ENCODE results near the gene MIA2.
"Not testable (repeated sequence)": the region's sequence is repeated elsewhere in the genome, so short reads cannot be mapped to it uniquely, and the experiment has no call there.

The MIA2 gene

DNA sequence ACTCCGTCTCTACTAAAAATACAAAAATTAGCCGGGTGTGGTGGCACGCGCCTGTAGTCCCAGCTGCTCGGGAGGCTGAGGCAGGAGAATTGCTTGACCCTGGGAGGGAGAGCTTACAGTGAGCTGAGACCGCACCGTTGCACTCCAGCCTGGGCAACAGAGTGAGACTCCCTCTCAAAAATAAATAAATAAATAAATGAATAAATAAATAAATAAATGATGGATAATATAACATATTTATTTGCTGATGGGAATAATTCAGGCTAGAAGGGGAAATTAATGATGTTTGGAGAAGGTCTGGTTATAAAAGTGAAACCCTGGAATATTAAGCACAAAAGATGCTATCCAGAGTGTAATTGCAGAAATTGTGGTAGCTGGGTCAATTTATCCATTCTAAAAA is 107.4 kb downstream of the MIA2 start:
- not testable (repeated sequence) for DNase-seq

DNA sequence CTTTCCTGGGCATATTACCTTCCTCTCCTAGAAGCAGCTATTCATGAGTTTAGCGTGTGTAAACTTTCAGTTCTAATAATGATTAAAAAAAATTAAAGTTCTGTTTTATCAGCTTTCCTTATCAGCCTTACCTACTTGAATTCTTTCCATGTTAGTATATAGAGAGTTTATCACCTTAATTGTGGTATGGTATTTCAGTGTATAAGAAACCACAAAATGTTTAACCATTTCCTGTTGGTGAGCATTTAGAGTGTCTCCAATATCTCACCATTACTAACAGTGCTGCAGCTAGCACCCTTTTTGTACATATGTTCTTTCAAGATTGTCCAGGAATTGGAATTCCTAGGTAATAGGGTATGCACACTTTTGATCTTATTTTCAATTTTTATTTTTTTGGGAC is 109.1 kb downstream of the MIA2 start:
- DNase-seq = no peak

DNA sequence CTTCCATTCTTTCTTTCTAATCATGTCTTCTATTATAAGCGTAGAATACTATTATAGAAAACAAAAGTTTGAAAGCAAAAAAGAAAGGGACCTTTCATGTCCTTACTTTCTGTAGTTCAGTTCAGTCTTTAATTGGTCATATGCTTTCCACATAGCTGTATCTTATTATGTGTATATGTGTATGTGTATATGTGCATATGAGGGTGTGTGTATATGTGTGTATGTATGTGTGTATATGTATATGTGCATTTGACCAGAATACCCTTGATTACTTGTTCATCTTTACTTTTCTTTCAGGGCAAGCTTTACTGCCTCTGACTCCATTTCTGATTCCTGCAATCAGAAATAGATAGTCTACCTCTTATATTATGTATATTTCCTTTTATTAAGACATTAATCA is 109.9 kb downstream of the MIA2 start:
- DNase-seq = no peak

DNA sequence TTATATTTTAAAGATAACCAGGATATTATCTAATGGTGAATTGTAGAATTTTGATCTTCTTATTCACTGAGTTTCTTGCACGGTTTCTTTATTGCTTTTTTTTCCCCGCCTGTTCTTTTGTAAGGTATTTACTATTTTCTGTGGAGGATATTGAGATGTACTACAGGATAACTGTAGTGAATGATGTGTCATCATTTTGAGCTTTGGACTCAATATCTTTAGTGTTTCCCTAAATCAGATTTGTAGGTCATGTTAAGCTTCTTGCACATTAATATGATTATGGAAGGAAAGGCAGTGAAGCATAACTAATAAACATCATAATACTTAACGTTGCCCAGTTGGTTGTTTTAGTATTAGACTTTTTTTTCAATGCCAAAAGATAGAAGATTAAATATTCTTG is 117.2 kb downstream of the MIA2 start:
- no peak for DNase-seq

DNA sequence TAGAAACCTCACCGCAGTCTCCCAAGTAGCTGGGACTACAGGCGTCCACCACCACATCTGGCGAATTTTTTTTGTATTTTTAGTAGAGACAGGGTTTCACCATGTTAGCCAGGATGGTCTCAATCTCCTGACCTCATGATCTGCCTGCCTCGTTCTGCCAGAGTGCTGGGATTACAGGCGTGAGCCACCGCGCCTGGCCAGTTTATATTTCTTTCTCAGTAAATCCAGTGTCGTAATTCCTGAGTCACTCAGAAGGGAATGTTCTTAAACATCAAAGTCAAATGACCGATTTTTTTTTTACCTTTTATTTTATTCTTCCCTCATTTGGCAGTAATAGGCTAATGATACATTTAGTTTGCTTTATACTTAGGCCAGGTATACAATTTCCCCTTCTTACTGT is 118.0 kb downstream of the MIA2 start:
- no peak for DNase-seq

DNA sequence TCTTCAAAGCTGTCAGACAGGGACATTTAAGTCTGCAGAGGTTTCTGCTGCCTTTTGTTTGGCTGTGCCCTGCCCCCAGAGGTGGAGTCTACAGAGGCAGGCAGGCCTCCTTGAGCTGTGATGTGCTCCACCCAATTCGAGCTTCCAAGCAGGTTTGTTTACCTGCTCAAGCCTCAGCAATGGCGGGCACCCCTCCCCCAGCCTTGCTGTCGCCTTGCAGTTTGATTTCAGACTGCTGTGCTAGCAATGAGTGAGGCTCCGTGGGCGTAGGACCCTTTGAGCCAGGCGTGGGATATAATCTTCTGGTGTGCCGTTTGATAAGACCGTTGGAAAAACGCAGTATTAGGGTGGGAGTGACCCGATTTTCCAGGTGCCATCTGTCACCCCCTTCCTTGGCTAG is 125.4 kb downstream of the MIA2 start:
- not testable (repeated sequence) for DNase-seq

DNA sequence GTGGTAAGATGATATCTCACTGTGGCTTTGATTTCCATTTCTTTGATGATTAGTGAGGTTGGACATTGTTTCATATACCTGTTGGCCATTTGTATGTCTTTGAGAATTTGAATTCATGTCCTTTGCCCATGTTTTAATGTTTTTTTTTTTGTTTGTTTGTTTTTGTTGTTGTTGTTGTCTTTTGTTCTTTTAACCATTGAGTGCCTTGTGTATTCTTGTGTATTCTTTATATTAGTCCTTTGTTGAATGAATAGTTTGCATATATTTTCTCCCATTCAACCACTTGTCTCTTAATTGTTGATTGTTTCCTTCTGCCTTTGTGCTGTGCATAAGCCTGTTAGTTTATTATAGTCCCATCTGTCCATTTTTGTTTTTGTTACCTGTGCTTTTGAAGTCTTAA is 126.6 kb downstream of the MIA2 start:
- no peak for DNase-seq

DNA sequence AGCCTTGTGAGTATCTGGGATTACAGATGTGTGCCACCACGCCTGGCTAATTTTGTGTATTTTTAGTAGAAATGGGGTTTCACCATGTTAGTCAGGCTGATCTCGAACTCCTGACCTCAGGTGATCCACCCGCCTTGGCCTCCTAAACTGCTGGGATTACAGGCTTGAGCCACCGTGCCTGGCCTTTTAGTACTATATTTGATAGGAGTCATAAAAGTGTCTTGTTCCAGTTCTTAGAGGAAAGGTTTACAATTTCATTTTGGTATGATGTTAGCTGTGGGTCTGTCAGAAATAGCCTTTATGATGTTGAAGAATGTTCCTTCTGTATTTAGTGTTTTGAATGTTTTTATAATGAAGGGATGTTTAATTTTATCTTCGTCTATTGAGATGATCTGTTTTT is 127.8 kb downstream of the MIA2 start:
- not testable (repeated sequence) for DNase-seq

DNA sequence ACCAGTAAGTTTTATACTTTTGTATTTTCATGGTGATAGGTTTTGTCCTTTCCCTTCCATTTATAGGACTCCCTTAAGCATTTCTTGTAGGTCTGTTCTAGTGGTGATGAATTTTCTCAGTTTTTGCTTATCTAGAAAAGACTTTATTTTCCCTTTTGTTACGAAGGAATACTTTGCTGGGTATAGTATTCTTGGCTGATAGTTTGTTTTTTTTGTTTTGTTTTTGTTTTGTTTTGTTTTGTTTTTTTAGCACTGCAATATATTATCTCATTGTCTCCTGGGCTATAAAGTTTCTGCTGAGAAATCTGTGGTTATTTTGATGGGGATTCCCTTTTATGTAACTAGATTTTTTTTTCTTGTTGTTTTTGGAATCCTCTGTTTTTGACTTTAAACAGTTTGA is 130.8 kb downstream of the MIA2 start:
- no peak for DNase-seq

DNA sequence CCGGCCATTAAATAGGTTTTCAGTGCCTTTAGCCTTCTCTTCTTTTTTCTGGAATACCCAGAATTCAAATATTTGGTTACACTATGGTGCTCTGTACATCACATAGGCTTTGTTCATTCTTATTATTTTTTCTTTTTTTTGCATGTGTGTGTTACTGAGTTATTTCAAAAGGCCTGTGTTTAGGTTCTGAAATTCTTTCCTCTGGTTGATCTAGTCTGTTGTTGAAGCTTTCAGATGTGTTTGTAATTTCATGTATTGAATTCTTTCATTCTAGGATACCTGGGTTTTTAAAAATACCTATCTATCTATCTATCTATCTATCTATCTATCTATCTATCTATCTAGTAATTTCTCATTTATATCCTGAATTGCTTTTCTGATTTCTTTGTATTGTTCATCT is 131.6 kb downstream of the MIA2 start:
- DNase-seq = no peak

DNA sequence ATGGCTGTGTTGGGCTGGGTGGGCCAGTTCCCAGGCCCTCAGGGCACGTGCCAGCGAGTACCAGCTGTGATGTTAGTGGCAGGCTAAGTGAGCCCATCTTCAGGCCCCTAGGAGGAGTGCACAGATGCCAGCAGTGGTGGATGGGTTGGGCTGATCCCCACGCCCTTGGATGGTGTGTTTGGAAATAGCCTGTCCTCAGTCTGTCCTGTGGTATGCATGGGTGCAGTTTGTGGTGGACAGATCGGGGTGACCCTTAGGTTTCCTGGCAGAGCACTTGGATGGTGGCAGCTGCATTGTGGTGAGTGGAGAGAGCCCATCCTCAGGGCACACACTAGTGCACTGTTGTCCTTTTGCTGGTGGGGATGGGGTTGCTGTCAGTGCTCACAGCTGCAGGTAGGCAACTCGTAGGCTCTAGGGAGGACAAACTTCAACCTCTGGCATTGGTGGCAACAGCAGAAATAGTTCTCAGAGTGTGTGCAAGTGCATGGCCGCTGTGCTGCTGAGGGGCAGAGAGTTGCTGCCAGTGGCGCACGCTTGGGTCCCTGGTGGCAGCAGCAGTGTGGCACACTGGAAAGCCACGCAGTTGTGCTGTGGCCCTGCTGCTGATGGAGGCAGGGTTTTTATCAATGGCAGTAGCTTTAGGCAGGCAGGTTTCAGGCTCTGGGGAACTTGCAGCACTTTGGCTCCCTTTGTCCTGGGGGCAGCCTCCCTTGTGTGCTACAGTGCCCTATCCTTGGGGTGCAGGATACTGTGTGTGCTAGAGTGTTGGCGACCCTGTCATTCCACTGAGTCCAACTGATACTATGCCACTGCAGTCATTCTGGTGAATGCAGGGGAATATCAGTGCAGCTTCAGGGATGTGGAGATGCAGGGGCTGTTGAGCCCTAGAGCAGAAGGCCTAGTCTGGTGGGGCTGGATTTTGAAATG is 133.0 kb downstream of the MIA2 start:
- no peak for DNase-seq

DNA sequence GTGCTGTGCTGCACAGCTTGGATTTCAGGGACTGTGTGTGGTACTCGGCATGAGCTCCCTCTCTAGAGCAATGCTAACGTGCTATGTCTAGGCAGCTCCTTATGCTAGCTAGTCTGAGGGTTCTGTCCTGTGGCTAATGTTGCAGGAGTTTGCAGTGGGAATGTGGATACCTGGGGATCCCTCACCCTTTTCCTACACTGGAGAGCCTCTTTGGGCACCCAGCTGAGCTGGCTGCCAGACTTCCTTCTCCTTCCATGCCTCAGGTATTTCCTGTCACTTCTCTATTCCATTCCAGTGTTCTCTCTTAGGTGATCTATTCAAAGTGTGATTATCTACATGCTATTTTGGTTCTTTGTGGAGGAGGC is 133.7 kb downstream of the MIA2 start:
- DNase-seq = no peak

DNA sequence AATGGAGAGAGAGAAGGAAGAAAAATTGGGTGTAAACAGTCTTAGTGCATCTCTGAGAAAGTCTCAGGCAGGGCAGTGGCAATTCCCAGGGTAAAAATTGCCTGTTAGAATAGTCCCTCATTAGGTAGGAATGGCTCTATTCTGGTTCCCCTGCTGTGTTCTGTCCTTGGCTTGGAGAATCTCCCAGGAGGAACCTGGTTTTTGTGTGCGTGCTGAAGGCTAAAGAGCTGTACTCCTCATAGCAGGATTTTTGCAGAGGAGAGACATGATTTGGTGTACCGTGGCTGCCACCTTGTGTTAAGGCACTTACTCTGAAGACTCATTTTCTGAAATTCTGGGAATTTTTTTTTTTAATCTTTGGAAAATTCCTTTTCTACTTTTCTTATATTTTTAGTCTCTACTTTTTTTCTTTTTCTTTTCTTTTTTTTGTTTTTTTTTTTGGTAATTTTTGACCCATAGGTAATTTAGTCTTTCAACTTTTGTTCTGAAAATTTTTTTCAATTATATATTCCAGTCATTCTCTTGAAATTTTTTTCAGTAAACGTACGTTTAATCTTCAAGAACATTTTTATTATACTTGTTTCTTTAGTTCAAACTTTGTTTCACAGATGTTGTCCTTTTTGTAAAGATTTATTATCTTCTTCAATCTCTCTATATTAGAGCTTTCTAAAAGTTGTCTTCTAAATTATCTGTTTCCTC is 134.7 kb downstream of the MIA2 start:
- no peak for DNase-seq

DNA sequence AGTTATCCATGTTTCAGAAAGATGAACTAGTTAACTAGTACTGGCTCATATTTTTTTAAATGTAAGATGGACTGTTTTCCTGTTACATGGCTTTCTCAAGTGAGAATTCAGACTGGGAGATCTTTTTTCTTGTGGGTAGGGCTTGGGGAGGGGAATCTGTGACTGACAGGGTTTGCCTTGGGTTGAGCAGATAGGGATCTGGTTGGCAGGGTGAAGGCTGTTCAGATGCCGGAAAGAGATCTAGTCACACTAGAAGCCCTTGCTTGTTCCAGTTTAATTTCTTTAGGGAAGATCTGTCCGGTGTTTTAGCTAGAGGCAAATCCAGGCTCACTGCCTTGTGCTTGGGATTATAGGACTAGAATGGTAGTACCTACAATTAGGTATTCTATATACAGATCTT is 135.3 kb downstream of the MIA2 start:
- no peak for DNase-seq

DNA sequence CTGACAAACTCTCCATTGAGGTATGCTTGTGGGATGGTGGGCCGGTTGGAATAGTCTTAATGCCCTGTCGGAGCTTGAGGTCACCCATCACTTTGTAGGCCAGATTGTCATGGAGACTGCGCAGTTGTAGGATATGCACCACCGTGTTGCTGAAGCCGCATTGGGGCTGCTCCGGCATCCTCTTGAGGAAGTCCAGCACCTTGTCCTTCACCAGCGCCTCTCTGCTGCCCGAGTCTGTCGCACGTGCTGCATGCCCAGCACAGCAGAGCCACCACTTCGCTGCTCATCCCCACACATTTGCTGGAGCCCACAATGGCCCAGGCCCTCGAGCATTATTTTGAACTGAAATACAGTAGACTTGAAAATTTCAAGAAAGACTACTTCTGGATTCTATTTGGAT is 136.7 kb downstream of the MIA2 start:
- no peak for DNase-seq

DNA sequence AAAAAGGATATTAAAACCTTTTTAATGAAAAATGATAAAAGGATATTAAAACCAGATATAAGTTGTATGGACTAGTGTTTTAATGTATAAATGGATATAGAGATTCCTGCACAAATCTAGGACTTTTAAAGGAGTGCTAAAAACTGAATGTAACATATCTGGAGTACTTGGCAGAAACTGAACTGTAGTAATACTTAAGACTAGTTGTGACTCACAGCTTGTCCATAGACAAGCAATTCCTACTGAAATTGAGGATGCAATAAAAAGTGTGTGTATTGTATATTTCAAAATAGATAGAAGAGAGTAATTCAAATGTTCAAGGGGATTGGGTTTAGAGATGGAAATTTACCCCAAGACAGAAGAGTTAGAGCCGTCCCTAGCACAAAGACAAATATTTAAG is 138.9 kb downstream of the MIA2 start:
- DNase-seq = no peak

DNA sequence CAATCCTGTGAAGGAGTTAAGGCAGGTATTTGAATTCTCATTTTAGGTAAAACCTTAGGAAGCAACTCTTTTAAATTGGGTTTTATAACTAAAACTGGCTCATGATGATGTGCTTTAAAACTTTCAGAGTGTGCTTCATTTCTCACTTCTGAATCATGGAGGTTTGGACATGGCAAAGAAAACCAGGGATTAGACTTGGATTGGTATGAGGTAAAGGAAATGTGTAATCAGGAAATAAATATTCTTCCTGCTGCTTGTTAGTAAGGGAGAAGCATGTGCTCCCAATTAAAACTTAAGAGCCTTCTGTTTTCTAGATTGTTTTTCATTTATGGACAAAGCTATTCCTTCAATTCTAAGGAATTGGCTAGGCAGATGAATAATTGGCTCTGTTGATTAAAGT is 141.1 kb downstream of the MIA2 start:
- no peak for DNase-seq

DNA sequence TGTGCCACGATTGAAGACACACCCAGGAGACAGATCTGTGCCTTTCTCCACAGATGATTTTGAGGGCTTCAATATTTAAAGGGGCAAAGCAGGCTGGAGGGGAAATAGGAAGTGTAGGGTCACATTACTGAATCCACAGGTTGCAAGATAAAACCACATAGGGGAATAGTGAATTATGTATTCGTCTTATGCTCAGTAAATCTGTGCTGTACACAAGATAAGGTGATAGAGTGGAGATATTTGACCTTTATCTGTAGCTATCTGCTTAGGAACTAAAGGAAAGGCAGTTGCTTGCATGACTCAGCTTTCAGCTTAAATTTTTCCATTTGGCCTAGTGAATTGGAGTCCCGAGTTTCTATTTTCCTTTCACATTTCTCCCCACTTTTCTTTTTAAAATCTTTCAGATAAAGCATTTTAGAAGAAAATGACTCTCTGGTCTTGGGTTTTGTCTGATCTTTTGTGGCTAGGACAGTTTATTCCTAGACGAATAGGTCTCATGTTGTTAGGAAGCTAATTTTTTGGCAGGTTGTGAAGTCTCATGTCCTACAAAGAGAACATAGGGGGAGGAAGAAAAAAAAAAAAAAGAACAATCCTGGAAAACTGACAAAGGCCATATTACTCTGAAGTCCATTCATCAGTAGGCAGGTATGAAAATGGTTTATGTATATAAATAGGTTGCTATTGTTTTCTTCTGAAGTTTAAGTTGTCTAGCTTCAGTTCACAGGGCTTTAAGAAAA is 143.1 kb downstream of the MIA2 start:
- DNase-seq = no peak

DNA sequence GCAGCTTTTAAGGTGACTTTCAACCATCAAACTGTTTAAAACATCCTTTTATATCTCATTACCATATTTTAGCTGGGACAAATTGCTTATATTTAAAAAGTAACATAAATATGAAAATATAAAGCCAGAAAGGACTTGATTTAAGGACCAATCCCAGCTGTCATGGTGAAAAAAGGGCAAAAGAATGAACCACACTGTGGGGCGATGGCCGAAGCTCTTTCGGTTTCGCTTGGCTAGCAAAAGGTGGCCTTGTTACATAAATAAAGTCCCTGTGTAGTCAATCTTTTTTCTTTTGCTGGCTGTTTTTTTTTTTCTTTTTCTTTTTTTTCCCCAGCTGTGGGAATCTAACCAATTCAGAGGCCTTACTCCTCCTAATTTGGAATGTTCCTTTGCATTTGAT is 147.7 kb downstream of the MIA2 start:
- no peak for DNase-seq

DNA sequence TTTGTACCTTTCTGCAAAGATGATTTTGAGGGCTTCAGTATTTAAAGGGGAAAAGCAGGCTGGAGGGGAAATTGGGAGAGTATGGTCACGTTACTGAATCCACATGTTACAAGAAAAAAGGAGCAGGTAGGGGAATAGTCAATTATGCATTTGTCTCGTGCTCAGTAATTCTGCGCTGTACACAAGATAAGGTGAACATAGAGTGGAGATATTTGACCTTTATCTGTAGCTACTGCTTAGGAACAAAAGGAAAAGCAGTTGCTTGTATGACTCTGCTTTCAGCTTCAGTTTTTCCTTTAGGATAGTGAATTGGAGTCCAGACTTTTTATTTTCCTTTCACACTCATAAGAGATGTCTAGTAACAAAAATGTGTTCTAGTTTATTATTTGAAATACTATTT is 148.7 kb downstream of the MIA2 start:
- no peak for DNase-seq

DNA sequence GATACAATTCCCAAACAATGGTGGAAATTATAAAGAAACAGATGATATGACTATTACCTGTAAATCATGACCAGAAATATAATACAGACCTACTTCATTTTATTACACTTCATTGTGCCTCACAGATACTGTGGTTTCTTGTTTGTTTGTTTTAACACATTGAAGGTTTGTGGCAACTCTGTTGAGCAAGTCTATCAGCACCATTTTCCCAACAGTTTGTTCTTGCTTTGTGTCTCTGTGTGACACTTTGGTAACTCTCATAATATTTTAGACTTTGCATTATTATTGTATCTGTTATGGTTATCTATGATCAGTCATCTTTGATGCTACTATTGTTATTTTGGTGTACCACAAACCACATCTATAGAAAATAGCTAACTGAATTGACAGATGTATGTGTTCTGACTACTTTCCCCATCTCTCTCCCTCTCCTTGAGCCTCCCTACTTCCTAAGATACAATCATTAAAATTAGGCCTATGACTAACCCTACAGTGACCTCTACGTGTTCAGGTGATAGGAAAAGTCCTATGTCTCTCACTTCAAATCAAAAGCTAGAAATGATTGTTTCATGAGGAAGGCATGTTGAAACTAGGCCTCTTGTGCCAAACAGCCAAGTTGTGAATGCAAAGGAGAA is 149.4 kb downstream of the MIA2 start:
- no peak for DNase-seq

DNA sequence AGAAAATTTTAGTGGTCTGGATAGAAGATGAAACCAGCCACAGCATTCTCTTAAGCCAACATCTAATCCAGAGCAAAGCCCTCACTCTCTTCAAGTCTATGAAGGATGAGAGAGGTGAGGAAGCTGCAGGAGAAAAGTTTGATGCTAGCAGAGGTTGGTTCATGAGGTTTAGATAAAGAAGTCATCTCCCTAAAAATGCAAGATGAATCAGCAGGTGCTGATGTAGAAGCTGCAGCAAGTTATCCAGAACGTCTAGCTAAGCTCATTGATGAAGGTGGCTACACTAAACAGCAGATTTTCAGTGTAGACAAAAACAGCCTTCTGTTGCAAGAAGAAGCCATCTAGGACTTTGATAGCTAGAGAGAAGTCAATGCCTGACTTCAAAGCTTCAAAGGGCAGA is 150.0 kb downstream of the MIA2 start:
- no peak for DNase-seq

DNA sequence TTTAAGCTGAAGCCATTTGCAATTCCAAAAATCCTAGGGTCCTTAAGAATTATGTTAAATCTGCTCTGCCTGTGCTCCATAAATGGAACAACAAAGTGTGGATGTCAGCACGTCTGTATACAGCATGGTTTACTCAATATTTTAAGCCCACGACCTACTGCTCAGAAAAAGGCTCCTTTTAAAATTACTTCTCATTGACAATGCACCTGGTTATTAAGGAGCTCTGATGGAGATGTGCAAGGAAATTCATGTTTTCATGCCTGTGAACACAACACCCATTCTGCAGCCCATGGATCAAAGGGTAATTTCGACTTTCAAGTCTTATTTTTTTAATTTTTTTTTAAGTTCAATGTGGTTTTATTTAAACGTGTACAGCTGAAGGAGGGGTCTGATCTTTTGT is 150.5 kb downstream of the MIA2 start:
- DNase-seq = no peak
